ENCODE measurements around the gene KCNH4.

The KCNH4 gene

GRCh38 chr17:42131981-42132432 lies 48.9 kb downstream of the KCNH4 start:
- no peaks in the 10 kb centered on the region for H3K9me3 Mint-ChIP-seq
- peaks cover 55% of the 10 kb centered on the region for H3K36me3 Mint-ChIP-seq
- no peaks in the 10 kb centered on the region for H3K27me3 Mint-ChIP-seq
- H3K27ac Mint-ChIP-seq = peak overlapping the region; percentile 82
- CTCF ChIA-PET = interaction anchor here (3.8 kb wide), 1 partner anchor 108 kb away, joined by 17 read pairs; no protein-coding TSS in a partner anchor
- H3K4me3 Mint-ChIP-seq = no peak overlapping the region
- H3K4me1 Mint-ChIP-seq = peaks cover 55% of the 10 kb centered on the region
- DNase-seq = no peak

- Mint-ChIP-seq H3K36me3 (peaks cover 51% of the 10 kb centered on the region), H3K4me3 (no peak overlapping the region), H3K4me1 (peaks cover 48% of the 10 kb centered on the region)
Observed at GRCh38 chr17:42131232-42131631, 49.7 kb downstream of the KCNH4 start.

GRCh38 chr17:42130310-42130936 lies 50.5 kb downstream of the KCNH4 start:
- Mint-ChIP-seq H3K9me3 (no peaks in the 10 kb centered on the region), H3K27ac (no peak overlapping the region), H3K4me1 (peaks cover 39% of the 10 kb centered on the region), H3K27me3 (no peaks in the 10 kb centered on the region), H3K36me3 (peaks cover 52% of the 10 kb centered on the region), H3K4me3 (no peak overlapping the region)
- no peak for DNase-seq
- CTCF ChIA-PET = interaction anchor here (0.9 to 3.8 kb wide), 7 partner anchors 11 to 276 kb away, joined by 3 to 17 read pairs (median 4); partner anchors contain the start of gene GHDC

More at GRCh38 chr17:42131232-42131631, 49.7 kb downstream of the KCNH4 start:
- Mint-ChIP-seq H3K27ac (peak overlapping the region; percentile 15), H3K9me3 (no peaks in the 10 kb centered on the region), H3K27me3 (no peaks in the 10 kb centered on the region)
- DNase-seq = no peak
- CTCF ChIA-PET = interaction anchor here (1.0 to 3.8 kb wide), 2 partner anchors 14 to 107 kb away, joined by 3 to 17 read pairs; no protein-coding TSS in a partner anchor

GRCh38 chr17:42129109-42129837 lies 51.7 kb downstream of the KCNH4 start:
- H3K27ac Mint-ChIP-seq = no peak overlapping the region
- H3K9me3 Mint-ChIP-seq = no peaks in the 10 kb centered on the region
- DNase-seq = no peak
- CTCF ChIA-PET = interaction anchor here (0.7 to 3.8 kb wide), 5 partner anchors 9 to 398 kb away, joined by 3 to 17 read pairs (median 4); no protein-coding TSS in a partner anchor
- peaks cover 34% of the 10 kb centered on the region for H3K4me1 Mint-ChIP-seq
- no peak overlapping the region for H3K4me3 Mint-ChIP-seq
- H3K36me3 Mint-ChIP-seq = peaks cover 56% of the 10 kb centered on the region
- no peaks in the 10 kb centered on the region for H3K27me3 Mint-ChIP-seq

GRCh38 chr17:42127414-42127813 lies 53.5 kb downstream of the KCNH4 start:
- H3K4me1 Mint-ChIP-seq = peaks cover 16% of the 10 kb centered on the region
- CTCF ChIA-PET = no interaction called here
- DNase-seq = no peak
- H3K4me3 Mint-ChIP-seq = no peak overlapping the region
- H3K9me3 Mint-ChIP-seq = no peaks in the 10 kb centered on the region
- H3K36me3 Mint-ChIP-seq = peaks cover 52% of the 10 kb centered on the region
- H3K27ac Mint-ChIP-seq = no peak overlapping the region
- no peaks in the 10 kb centered on the region for H3K27me3 Mint-ChIP-seq

GRCh38 chr17:42126836-42127235 lies 54.1 kb downstream of the KCNH4 start:
- H3K4me1 Mint-ChIP-seq = peaks cover 10% of the 10 kb centered on the region
- no peaks in the 10 kb centered on the region for H3K27me3 Mint-ChIP-seq
- no peak overlapping the region for H3K4me3 Mint-ChIP-seq
- H3K36me3 Mint-ChIP-seq = peaks cover 52% of the 10 kb centered on the region
- no peak for DNase-seq
- CTCF ChIA-PET = no interaction called here
- H3K27ac Mint-ChIP-seq = no peak overlapping the region
- no peaks in the 10 kb centered on the region for H3K9me3 Mint-ChIP-seq

GRCh38 chr17:42125565-42125964 lies 55.4 kb downstream of the KCNH4 start:
- no peaks in the 10 kb centered on the region for H3K27me3 Mint-ChIP-seq
- CTCF ChIA-PET = interaction anchor here (0.6 to 1.1 kb wide), 2 partner anchors 97 to 162 kb away, joined by 3 read pairs; no protein-coding TSS in a partner anchor
- peaks cover 6% of the 10 kb centered on the region for H3K4me1 Mint-ChIP-seq
- DNase-seq = no peak
- no peaks in the 10 kb centered on the region for H3K9me3 Mint-ChIP-seq
- H3K36me3 Mint-ChIP-seq = peaks cover 45% of the 10 kb centered on the region
- H3K4me3 Mint-ChIP-seq = no peak overlapping the region
- no peak overlapping the region for H3K27ac Mint-ChIP-seq

GRCh38 chr17:42124256-42124655 lies 56.7 kb downstream of the KCNH4 start:
- Mint-ChIP-seq H3K27ac (no peak overlapping the region), H3K27me3 (no peaks in the 10 kb centered on the region), H3K36me3 (peaks cover 34% of the 10 kb centered on the region), H3K9me3 (no peaks in the 10 kb centered on the region), H3K4me1 (peaks cover 19% of the 10 kb centered on the region), H3K4me3 (no peak overlapping the region)
- no peak for DNase-seq
- CTCF ChIA-PET = interaction anchor here (1.1 kb wide), 1 partner anchor 57 kb away, joined by 3 read pairs; no protein-coding TSS in a partner anchor

GRCh38 chr17:42122371-42123303 lies 58.3 kb downstream of the KCNH4 start, which contains the start of gene HSPB9:
TSS of gene HSPB9 (plus strand) at chr17:42122804. CDS start at chr17:42122851, 47 bp downstream.
- H3K27ac Mint-ChIP-seq = peak within 1 kb of the TSS; percentile 55
- H3K36me3 Mint-ChIP-seq = peaks cover 28% of the 10 kb centered on the region
- H3K27me3 Mint-ChIP-seq = no peaks in the 10 kb centered on the region
- CTCF ChIA-PET = interaction anchor here (0.6 kb wide), 1 partner anchor 46 kb away, joined by 3 read pairs; no protein-coding TSS in a partner anchor
- H3K4me3 Mint-ChIP-seq = peak within 1 kb of the TSS; percentile 68
- no peak for DNase-seq
- H3K4me1 Mint-ChIP-seq = peaks cover 30% of the 10 kb centered on the region
- no peaks in the 10 kb centered on the region for H3K9me3 Mint-ChIP-seq

GRCh38 chr17:42120770-42121769 lies 59.9 kb downstream of the KCNH4 start, which contains the start of gene KAT2A:
TSS of gene KAT2A (minus strand) at chr17:42121367. CDS start at chr17:42121304, 63 bp downstream.
- CTCF ChIA-PET = interaction anchor here (0.7 to 13.0 kb wide), 10 partner anchors 9 to 286 kb away, joined by 3 to 222 read pairs (median 4); partner anchors contain the start of genes DNAJC7, KCNH4 and NKIRAS2
- peaks cover 29% of the 10 kb centered on the region for H3K36me3 Mint-ChIP-seq
- peak within 1 kb of the TSS; percentile 68 for H3K4me3 Mint-ChIP-seq
- no peaks in the 10 kb centered on the region for H3K27me3 Mint-ChIP-seq
- peak; percentile 83 for DNase-seq
- H3K9me3 Mint-ChIP-seq = no peaks in the 10 kb centered on the region
- peaks cover 38% of the 10 kb centered on the region for H3K4me1 Mint-ChIP-seq
- peak within 1 kb of the TSS; percentile 55 for H3K27ac Mint-ChIP-seq

- H3K36me3 Mint-ChIP-seq = peaks cover 23% of the 10 kb centered on the region
- no peaks in the 10 kb centered on the region for H3K9me3 Mint-ChIP-seq
- no peak for DNase-seq
- CTCF ChIA-PET = interaction anchor here (0.7 to 13.0 kb wide), 15 partner anchors 8 to 407 kb away, joined by 3 to 222 read pairs (median 4); partner anchors contain the start of genes DNAJC7, KCNH4 and NKIRAS2
- H3K4me3 Mint-ChIP-seq = peak overlapping the region; percentile 68
- no peak overlapping the region for H3K27ac Mint-ChIP-seq
- peaks cover 43% of the 10 kb centered on the region for H3K4me1 Mint-ChIP-seq
- no peaks in the 10 kb centered on the region for H3K27me3 Mint-ChIP-seq
Observed at GRCh38 chr17:42120161-42120769, 60.7 kb downstream of the KCNH4 start.

- CTCF ChIA-PET = interaction anchor here (0.6 to 13.0 kb wide), 14 partner anchors 8 to 408 kb away, joined by 3 to 222 read pairs (median 4); partner anchors contain the start of genes DNAJC7, KCNH4 and NKIRAS2
- peaks cover 23% of the 10 kb centered on the region for H3K36me3 Mint-ChIP-seq
- DNase-seq = no peak
- no peaks in the 10 kb centered on the region for H3K27me3 Mint-ChIP-seq
- H3K4me3 Mint-ChIP-seq = peak overlapping the region; percentile 68
- no peak overlapping the region for H3K27ac Mint-ChIP-seq
- H3K4me1 Mint-ChIP-seq = peaks cover 48% of the 10 kb centered on the region
- no peaks in the 10 kb centered on the region for H3K9me3 Mint-ChIP-seq
Observed at GRCh38 chr17:42119301-42119700, 61.6 kb downstream of the KCNH4 start.

Data from activated naive CD4-positive, alpha-beta T cell treated with anti-CD3 and anti-CD28 coated beads, Interleukin-2, amount 10 ng/mL, durations not matched to agents 7 days and 5 days (primary cell).